Uterus (tissue), 2 donors: ENCODE results near the gene SECTM1.

Experiments
- CTCF ChIP-seq, 4 experiments: fragments of 200-600 bp in 2 of 4; fragments of 450-650 bp in 2 of 4; sonication (generic) in 2 of 4; IDR thresholded peaks; one replicate each; pipeline ENCODE4 v1.5.1; 2016 to 2019; ENCODE audit warnings: antibody characterized with exemption in 4 of 4, mild to moderate bottlenecking in 2 of 4, moderate library complexity in 1 of 4
- POLR2A ChIP-seq, 2 donors: fragments of 450-650 bp; IDR thresholded peaks; one replicate each; pipeline ENCODE4 v1.6.1; 2016; ENCODE audit warnings: antibody characterized with exemption in 2 of 2, mild to moderate bottlenecking in 1 of 2, moderate library complexity in 1 of 2

- TF ChIP-seq CTCF (IDR thresholded peaks at IDR 0.05): no peak
- TF ChIP-seq POLR2A (IDR thresholded peaks at IDR 0.05): no peak
Observed at GRCh38 chr17:82376042-82376730, 42.6 kb upstream of the SECTM1 start.
